B cell (primary cell): ENCODE data around the gene GIPR. TPM values are rescaled to one million over a fixed set of nuclear protein-coding genes. Genes with fewer than 3 reads are reported as not detected.

ENCODE experiments used
- ATAC-seq: fragments of 200-7000 bp; cut with Tn5 transposase; one replicate; pipeline ENCODE4 v1.10.0; 2021; ENCODE audit warnings: low read depth, mild to moderate bottlenecking, moderate number of reproducible peaks, moderate library complexity
- CTCF ChIA-PET: fragments of 350-600 bp; sonication (Branson Sonifier 250); formaldehyde crosslinking; loops from one replicate; lab custom pipeline; 2021; ENCODE audit warnings: antibody characterized with exemption, inconsistent platforms; lab: Charles Lee
- POLR2A ChIA-PET: fragments of 350-600 bp; sonication (Branson Sonifier 250); formaldehyde crosslinking; loops from one replicate; lab custom pipeline; 2021; ENCODE audit warnings: antibody characterized with exemption; lab: Charles Lee
- DNase-seq: peaks from one replicate; pipeline ENCODE4 v3.0.0; 2013
- H2AFZ ChIP-seq: 2 replicates; pipeline ENCODE4 v1.6.1; 2012; ENCODE audit warnings: mild to moderate bottlenecking, low read depth, low read length; ENCODE audit not compliant: insufficient read depth, poor library complexity, severe bottlenecking
- H3K27ac ChIP-seq, 2 donors: 1 replicate in 1 of 2; 2 replicates in 1 of 2; pipeline ENCODE4 v1.5.1; 2012 to 2013; ENCODE audit warnings: low read length in 2 of 2, mild to moderate bottlenecking in 2 of 2, moderate library complexity in 1 of 2
- H3K27me3 ChIP-seq, 4 experiments: fragments of 200-600 bp in 1 of 4; sonication (generic) in 1 of 4; replicated peaks in 1 of 4; 1 replicate in 2 of 4; 2 replicates in 2 of 4; pipeline versions ENCODE4 v1.6.1 to v1.7.0; 2013 to 2016; ENCODE audit warnings: low read length in 3 of 4, mild to moderate bottlenecking in 2 of 4, mixed read lengths in 1 of 4, moderate library complexity in 1 of 4; ENCODE audit not compliant: insufficient read depth in 4 of 4, control insufficient read depth in 3 of 4; ENCODE audit errors: control extremely low read depth in 1 of 4
- H3K36me3 ChIP-seq, 2 experiments: replicated peaks in 1 of 2; 1 replicate in 1 of 2; 2 replicates in 1 of 2; pipeline versions ENCODE4 v1.6.1 to v1.7.1; 2013; ENCODE audit warnings: low read length in 1 of 2; ENCODE audit not compliant: insufficient read depth in 2 of 2, control insufficient read depth in 1 of 2; ENCODE audit errors: control extremely low read depth in 1 of 2, extremely low read depth in 1 of 2
- H3K4me1 ChIP-seq, 2 donors: fragments of 200-600 bp in 1 of 2; sonication (generic) in 1 of 2; 1 replicate in 1 of 2; 2 replicates in 1 of 2; pipeline versions ENCODE4 v1.5.1 to v1.6.1; 2013 to 2017; ENCODE audit warnings: low read length in 2 of 2; ENCODE audit not compliant: control insufficient read depth in 2 of 2, insufficient read depth in 2 of 2
- H3K4me2 ChIP-seq: replicated peaks from 2 replicates; pipeline ENCODE3; 2012; ENCODE audit warnings: mild to moderate bottlenecking, low read depth, low read length; ENCODE audit not compliant: poor library complexity, severe bottlenecking
- H3K4me3 ChIP-seq, 5 experiments: fragments of 200-600 bp in 1 of 5; sonication (generic) in 1 of 5; 1 replicate in 3 of 5; 2 replicates in 2 of 5; pipeline versions ENCODE4 v1.5.1 to v1.7.0; 2011 to 2016; ENCODE audit warnings: low read length in 4 of 5, mild to moderate bottlenecking in 4 of 5, low read depth in 2 of 5, control low read depth in 1 of 5, moderate library complexity in 1 of 5; ENCODE audit not compliant: insufficient read depth in 1 of 5; ENCODE audit errors: control extremely low read depth in 1 of 5, extremely low read depth in 1 of 5
- H3K79me2 ChIP-seq: fragments of 200-600 bp; sonication (generic); one replicate; pipeline ENCODE4 v1.6.0; 2016; ENCODE audit warnings: low read length; ENCODE audit not compliant: control insufficient read depth, insufficient read depth
- H3K9ac ChIP-seq: fragments of 200-600 bp; sonication (generic); 2 replicates; pipeline ENCODE4 v1.6.1; 2017; ENCODE audit warnings: mild to moderate bottlenecking, low read length, moderate library complexity
- H3K9me3 ChIP-seq, 3 donors: one replicate each; pipeline versions ENCODE4 v1.6.1 to v1.7.1; 2013; ENCODE audit warnings: low read length in 2 of 3; ENCODE audit not compliant: control insufficient read depth in 2 of 3, insufficient read depth in 1 of 3; ENCODE audit errors: control extremely low read depth in 1 of 3
- H4K20me1 ChIP-seq: 2 replicates; pipeline ENCODE4 v1.6.0; 2012; ENCODE audit warnings: mild to moderate bottlenecking, low read length; ENCODE audit not compliant: insufficient read depth, control insufficient read depth, poor library complexity, severe bottlenecking
- H3K27ac Mint-ChIP-seq: one replicate; pipeline ENCODE4 v1.8.0; 2021; ENCODE audit warnings: mixed read lengths
- H3K27me3 Mint-ChIP-seq: one replicate; pipeline ENCODE4 v1.8.0; 2021; ENCODE audit warnings: mixed read lengths
- H3K4me1 Mint-ChIP-seq: one replicate; pipeline ENCODE4 v1.8.0; 2021; ENCODE audit warnings: mixed read lengths
- H3K4me3 Mint-ChIP-seq: one replicate; pipeline ENCODE4 v1.8.0; 2021; ENCODE audit warnings: mixed read lengths
- H3K9me3 Mint-ChIP-seq: one replicate; pipeline ENCODE4 v1.8.0; 2022; ENCODE audit warnings: mixed read lengths; ENCODE audit not compliant: insufficient read depth
- CTCF ChIP-seq: fragments of 200-600 bp; IDR thresholded peaks from one replicate; pipeline ENCODE4 v1.8.0; 2022; ENCODE audit warnings: antibody characterized with exemption, mild to moderate bottlenecking
- EZH2 ChIP-seq: IDR thresholded peaks from 2 replicates; pipeline ENCODE4 v1.6.1; 2012; ENCODE audit warnings: borderline replicate concordance, low read depth, mild to moderate bottlenecking, moderate library complexity, low read length; ENCODE audit not compliant: insufficient read depth, poor library complexity, severe bottlenecking
- WGBS: methylation state at CpG from one replicate; pipeline ENCODE4 v1.1.5; 2013; ENCODE audit warnings: missing lambda C conversion rate; ENCODE audit not compliant: insufficient coverage; 5-methylcytosine and 5-hydroxymethylcytosine counted together
- intact Hi-C: fragments of 100-400 bp; cut with micrococcal nuclease; formaldehyde crosslinking; loops from one replicate; pipeline ENCODE4 v1.10.0; 2022
- polyA plus RNA-seq: library from polyadenylated mRNA; depleted of rRNA; stranded (reverse); fragments of >200 nt; gene quantifications from 2 replicates; pipeline ENCODE4 v1.2.3, GENCODE V29; 2012
- total RNA-seq, 2 donors: library from RNA; stranded (reverse); fragments of 120-200 nt in 1 of 2; gene quantifications; 1 replicate in 1 of 2; 2 replicates in 1 of 2; pipeline versions ENCODE4 v1.2.3 to v1.2.4, GENCODE V29; 2013 to 2022

GIPR gene
- total and polyA plus RNA-seq, 2 donors (not counting 1 experiment from before 2014, with no cell fraction given) = 0.43 to 2.3 TPM

GRCh38 chr19:45645068-45645630 lies 22.9 kb upstream of the GIPR start:
- H3K4me3 Mint-ChIP-seq = peak overlapping the region; percentile 84
- Histone ChIP-seq H3K36me3 (no peaks in the 10 kb centered on the region), H3K27ac (no peak overlapping the region), H3K4me2 (peak overlapping the region; percentile 73), H3K4me1 (peaks cover 33 to 50% of the 10 kb centered on the region in 2 donors), H3K27me3 (peaks cover 0 to 13% (median 5%) of the 10 kb centered on the region in 4 experiments), H3K79me2 (no peaks in the 10 kb centered on the region), H2AFZ (peak overlapping the region; percentile 66), H3K4me3 (peak overlapping the region in 4 of 5 experiments; percentile 41 to 48 (median 48)), H4K20me1 (no peaks in the 10 kb centered on the region), H3K9me3 (peaks cover 0 to 3% (median 0%) of the 10 kb centered on the region in 3 donors), H3K9ac (peak overlapping the region; percentile 49)
- DNase-seq (no peak), ATAC-seq (no peak)
- H3K27ac Mint-ChIP-seq = peak overlapping the region; percentile 61
- ChIA-PET POLR2A (interaction anchor here (0.7 to 1.2 kb wide), 5 partner anchors 24 to 138 kb away, joined by 3 read pairs; partner anchors contain the start of genes QPCTL, SNRPD2 and VASP), CTCF (interaction anchor here (0.6 to 4.6 kb wide), 5 partner anchors 34 to 198 kb away, joined by 3 to 58 read pairs (median 4); partner anchors contain the start of gene QPCTL)
- peaks cover 6% of the 10 kb centered on the region for H3K27me3 Mint-ChIP-seq
- intact Hi-C loops = no loop called here
- peaks cover 3% of the 10 kb centered on the region for H3K9me3 Mint-ChIP-seq
- WGBS = 15% methylated on average over 32 of the region's 35 CpGs
- TF ChIP-seq EZH2 (no peak), CTCF (no peak)
- peaks cover 43% of the 10 kb centered on the region for H3K4me1 Mint-ChIP-seq
